Activated T-cell treated with anti-CD3 and anti-CD28 coated beads for 4 hours (primary cell): ENCODE measurements around the gene TRIM13.
"Not testable (repeated sequence)": the region's sequence is repeated elsewhere in the genome, so short reads cannot be mapped to it uniquely, and the experiment has no call there.

Experiments
- DNase-seq: peaks from one replicate; pipeline ENCODE4 v3.0.0-alpha.2; 2020

The TRIM13 gene

DNA sequence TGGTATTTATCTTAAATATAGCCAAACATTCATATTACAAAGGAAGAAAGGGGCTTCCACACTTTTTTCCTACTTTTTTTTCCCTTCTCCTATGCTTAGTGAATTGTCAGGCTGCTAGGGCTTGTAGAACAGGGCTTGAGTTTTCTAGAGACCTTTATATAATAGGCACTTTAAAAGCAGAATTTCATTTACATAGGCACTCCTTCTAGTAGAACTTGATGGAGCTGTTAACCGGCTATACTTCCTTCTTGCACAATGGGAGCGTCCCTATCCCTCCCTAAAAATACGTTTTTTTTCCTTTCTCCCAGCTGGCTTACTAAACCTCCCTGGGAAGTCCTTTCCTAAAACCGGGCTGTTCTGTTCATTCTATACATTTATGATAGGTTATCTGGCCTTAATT is 1.1 kb downstream of the TRIM13 start:
- DNase-seq = no peak

GRCh38 chr13:49998714-49999624 is 2.1 kb downstream of the TRIM13 start:
- DNase-seq = no peak

- DNase-seq = no peak
Observed at GRCh38 chr13:50001287-50001686, 4.4 kb downstream of the TRIM13 start.

DNA sequence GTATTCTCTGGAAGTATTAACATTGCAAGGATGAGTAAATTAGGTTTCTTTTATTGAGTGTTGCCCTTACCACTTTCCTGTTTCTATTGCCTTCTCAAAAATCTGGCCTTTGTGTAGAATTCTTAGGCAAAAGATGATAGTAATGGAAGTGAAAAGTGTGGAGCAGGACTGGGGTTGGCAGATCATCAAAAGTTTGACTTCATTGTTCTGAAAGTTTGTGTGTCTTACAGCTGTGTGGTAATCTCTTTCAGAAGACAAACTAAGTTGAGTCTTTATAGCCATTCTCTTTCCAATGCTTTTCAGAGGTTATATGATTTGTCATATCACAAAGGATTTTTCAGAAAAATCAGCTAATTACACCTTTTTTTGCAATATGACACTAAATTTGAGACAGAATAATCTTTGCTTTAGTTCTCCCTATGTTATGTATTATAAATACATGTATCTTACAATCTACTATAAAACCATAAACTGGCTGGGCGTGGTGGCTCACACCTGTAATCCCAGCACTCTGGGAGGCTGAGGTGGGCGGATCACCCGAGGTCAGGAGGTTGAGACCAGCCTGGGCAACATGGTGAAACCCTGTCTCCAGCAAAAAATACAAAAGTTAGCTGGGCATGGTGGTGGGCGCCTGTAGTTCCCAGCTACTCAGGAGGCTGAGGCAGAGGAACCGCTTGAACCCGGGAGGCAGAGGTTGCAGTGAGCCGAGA is 9.7 kb downstream of the TRIM13 start:
- DNase-seq = no peak

GRCh38 chr13:50011461-50011860 is 14.6 kb downstream of the TRIM13 start:
- DNase-seq = no peak

DNA sequence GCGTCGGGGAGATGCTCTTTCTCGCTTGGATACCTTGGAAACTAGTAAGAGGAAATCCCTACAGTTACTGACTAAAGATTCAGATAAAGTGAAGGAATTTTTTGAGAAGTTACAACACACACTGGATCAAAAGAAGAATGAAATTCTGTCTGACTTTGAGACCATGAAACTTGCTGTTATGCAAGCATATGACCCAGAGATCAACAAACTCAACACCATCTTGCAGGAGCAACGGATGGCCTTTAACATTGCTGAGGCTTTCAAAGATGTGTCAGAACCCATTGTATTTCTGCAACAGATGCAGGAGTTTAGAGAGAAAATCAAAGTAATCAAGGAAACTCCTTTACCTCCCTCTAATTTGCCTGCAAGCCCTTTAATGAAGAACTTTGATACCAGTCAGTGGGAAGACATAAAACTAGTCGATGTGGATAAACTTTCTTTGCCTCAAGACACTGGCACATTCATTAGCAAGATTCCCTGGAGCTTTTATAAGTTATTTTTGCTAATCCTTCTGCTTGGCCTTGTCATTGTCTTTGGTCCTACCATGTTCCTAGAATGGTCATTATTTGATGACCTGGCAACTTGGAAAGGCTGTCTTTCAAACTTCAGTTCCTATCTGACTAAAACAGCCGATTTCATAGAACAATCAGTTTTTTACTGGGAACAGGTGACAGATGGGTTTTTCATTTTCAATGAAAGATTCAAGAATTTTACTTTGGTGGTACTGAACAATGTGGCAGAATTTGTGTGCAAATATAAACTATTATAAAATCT is 15.7 kb downstream of the TRIM13 start:
- DNase-seq = no peak

DNA sequence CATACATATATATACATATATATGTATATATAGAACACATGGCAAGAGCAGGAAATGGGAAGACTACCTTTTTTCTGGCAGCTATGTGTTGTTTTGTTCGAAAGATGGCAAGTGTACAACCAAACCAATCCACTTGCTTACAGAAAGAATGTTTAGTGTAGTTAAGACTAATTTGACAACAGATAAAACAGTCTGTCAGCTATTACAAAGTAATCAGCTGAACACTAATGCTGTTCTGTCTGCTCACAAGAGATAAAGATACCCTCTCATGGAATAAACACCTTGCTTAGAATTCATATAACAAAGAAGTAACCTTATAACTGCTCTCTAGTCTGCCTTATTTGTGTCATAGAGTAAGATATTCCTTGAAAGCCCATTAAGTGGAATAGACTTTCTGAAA is 17.5 kb downstream of the TRIM13 start:
- DNase-seq = no peak

DNA sequence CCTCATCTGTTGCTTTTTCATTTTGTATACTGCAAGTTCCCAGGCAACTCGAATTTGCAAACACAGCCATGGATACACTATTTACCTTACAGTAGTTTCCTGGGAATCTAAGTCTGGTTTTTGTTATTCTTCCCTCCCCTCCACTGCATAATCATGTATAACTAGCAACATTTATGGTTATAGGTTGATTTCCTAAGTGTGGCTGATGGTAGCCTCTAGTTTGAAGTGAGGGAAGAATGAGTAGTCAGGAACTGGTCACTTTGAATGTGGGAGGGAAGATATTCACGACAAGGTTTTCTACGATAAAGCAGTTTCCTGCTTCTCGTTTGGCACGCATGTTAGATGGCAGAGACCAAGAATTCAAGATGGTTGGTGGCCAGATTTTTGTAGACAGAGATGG is 18.4 kb downstream of the TRIM13 start, which contains the start of gene KCNRG:
TSS of gene KCNRG (plus strand) at position 187 of the 400 bp plus-strand sequence. CDS start at position 237, 50 bp downstream.
- DNase-seq = no peak

DNA sequence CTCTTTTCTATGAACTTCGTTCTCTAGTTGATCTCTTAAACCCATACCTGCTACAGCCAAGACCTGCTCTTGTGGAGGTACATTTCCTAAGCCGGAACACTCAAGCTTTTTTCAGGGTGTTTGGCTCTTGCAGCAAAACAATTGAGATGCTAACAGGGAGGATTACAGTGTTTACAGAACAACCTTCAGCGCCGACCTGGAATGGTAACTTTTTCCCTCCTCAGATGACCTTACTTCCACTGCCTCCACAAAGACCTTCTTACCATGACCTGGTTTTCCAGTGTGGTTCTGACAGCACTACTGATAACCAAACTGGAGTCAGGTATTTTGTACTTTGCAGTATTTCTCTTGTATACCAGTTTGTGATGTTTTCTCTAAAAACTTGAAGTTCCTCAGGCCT is 18.9 kb downstream of the TRIM13 start:
- DNase-seq = no peak

DNA sequence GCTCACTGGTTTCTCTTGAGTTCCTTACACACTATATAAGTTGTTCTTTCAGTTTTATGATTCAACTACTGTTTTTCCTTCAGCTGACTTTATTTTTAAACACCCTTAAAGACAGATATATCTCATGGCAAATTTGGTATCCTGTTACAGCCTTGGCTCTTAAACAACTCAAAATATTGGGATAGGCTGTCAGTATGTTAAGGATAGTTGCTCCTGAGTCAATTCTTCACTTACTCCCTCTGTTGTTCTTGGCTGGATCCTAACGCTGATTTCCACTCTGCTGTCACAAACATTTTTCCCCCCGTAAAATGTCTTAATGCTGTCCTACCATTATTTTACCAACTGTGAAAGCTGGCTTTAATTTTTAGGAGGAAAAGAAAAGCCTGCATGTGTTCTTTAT is 19.6 kb downstream of the TRIM13 start:
- no peak for DNase-seq

DNA sequence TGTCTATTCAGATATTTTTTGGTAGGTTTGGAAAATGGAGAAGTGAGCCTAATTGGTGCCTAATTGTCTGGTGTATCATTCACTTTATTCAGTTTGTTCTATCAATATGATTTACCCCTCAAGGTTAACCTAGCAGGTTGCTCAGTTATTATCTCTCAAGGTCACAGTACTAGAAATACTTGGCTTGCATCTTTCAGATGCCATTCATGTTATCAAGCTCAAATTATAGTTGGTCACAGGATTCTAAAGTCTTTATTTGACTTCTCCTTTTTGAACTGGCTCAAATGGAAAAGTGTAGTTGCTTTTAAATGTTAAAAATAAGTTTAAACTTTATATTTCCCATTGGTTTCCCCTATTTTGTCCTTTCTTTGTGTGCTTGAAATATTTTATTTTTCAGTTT is 21.0 kb downstream of the TRIM13 start:
- DNase-seq = no peak

- DNase-seq = no peak
Observed at GRCh38 chr13:50025436-50025835, 28.6 kb downstream of the TRIM13 start.

GRCh38 chr13:50026788-50027473 is 30.1 kb downstream of the TRIM13 start:
- no peak for DNase-seq

DNA sequence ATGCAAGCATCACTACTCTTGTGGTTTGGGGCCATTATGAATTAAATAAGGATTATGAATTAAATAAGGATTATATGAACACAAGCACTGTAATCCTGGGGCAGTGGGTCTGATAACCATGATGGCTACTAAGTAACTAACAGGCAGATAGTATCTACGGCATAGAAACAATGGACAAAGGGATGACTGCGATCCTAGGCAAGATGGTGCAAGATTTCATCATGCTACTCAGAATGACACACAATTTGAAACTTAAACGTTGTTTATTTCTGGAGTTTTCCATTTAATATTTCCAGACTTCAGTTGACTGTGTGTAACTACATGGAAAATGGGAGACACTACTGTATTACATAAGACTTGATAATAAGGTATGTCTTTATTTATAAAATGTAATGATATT is 33.5 kb downstream of the TRIM13 start:
- no peak for DNase-seq

GRCh38 chr13:50033725-50034124 is 36.9 kb downstream of the TRIM13 start:
- DNase-seq = no peak

DNA sequence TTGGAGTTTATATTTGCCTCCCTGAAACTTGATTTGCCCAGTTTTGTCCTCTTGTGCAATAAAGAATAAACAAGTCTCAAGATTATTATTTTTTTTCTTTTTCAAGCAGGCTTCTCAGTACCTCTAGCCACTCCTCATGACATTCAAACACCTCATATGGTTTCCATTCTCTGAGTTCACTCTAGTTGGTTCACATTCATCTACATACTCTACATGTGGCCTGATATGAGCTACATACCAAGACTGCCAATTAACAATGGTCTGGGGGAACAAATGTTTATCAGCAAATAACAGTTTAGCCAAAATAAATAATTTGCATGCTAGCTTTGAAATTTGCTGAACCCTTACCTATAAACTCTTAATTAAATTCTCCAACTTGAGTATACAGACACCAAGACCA is 40.9 kb downstream of the TRIM13 start:
- no peak for DNase-seq

GRCh38 chr13:50038266-50038665 is 41.4 kb downstream of the TRIM13 start:
- no peak for DNase-seq

GRCh38 chr13:50052478-50052877 is 55.6 kb downstream of the TRIM13 start:
- no peak for DNase-seq

GRCh38 chr13:50053844-50054243 is 57.0 kb downstream of the TRIM13 start:
- DNase-seq = no peak

- DNase-seq = no peak
Observed at GRCh38 chr13:50055454-50055853, 58.6 kb downstream of the TRIM13 start.

- DNase-seq = no peak
Observed at GRCh38 chr13:50060718-50061117, 63.9 kb downstream of the TRIM13 start.

DNA sequence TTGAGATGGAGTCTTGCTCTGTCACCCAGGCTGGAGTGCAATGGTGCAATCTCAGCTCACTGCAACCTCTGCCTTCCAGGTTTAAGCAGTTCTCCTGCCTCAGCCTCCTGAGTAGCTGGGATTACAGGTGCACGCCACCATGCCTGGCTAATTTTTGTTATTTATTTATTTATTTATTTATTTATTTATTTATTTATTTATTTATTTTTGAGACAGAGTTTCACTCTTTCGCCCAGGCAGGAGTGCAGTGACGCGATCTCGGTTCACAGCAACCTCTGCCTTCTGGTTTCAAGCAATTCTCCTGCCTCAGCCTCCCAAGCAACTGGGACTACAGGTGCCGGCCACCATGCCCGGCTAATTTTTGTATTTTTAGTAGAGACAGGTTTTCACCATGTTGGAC is 65.5 kb downstream of the TRIM13 start:
- not testable (repeated sequence) for DNase-seq

DNA sequence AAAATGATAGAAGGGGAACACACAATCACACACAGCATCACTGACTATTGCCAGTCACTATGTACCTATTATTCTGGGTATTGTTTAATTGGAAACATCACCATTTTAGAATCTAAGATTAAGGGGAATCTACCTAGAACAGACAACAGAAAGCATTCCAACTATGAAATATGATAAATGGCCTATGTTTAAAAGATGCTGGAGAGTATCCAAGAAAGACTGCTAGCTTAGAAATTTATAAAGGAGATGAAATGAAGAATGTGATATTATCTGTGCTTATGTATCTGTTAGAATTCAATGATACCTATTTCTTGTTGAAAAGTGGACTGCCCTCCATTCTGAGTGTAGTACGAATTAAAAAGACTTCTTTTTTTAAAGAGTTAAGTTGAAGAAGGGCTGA is 68.9 kb downstream of the TRIM13 start:
- DNase-seq = no peak
